Mesothelial cell of epicardium (in vitro differentiated cells): ENCODE results near the gene HGS. TPM values are rescaled to one million over a fixed set of nuclear protein-coding genes. Genes with fewer than 3 reads are reported as not detected.
A peak's percentile ranks its signal among the peaks of the same experiment; 100 is the strongest.

ENCODE experiments used
- DNase-seq, 2 experiments: peaks; one replicate each; pipeline ENCODE4 v3.0.0; 2021; ENCODE audit warnings: low spot score in 2 of 2; ENCODE audit not compliant: unreplicated experiment in 2 of 2
- H3K27ac Mint-ChIP-seq: 2 replicates; pipeline ENCODE4 v1.8.0; 2021; ENCODE audit warnings: mixed read lengths
- H3K27me3 Mint-ChIP-seq: 2 replicates; pipeline ENCODE4 v1.8.0; 2021; ENCODE audit warnings: low read depth, mixed read lengths
- H3K36me3 Mint-ChIP-seq: 2 replicates; pipeline ENCODE4 v1.8.0; 2021; ENCODE audit warnings: mixed read lengths
- H3K4me1 Mint-ChIP-seq: 2 replicates; pipeline ENCODE4 v1.8.0; 2021; ENCODE audit warnings: mixed read lengths
- H3K4me3 Mint-ChIP-seq: 2 replicates; pipeline ENCODE4 v1.8.0; 2021; ENCODE audit warnings: mild to moderate bottlenecking, moderate library complexity, mixed read lengths
- H3K9me3 Mint-ChIP-seq: 2 replicates; pipeline ENCODE4 v1.8.0; 2021; ENCODE audit warnings: mixed read lengths
- total RNA-seq: library from RNA; stranded (reverse); gene quantifications from 3 replicates; pipeline ENCODE4 v1.2.1, GENCODE V29; 2021
- TF ChIP-seq, protein P1 (sequence below): fragments of 200-600 bp; sonication (generic); IDR thresholded peaks from one replicate; pipeline ENCODE4 v1.5.0; 2021; ENCODE audit warnings: antibody characterized with exemption; ENCODE audit not compliant: unreplicated experiment

The HGS gene
- total RNA-seq, 1 donor from 2014 or later: 119 TPM

DNA sequence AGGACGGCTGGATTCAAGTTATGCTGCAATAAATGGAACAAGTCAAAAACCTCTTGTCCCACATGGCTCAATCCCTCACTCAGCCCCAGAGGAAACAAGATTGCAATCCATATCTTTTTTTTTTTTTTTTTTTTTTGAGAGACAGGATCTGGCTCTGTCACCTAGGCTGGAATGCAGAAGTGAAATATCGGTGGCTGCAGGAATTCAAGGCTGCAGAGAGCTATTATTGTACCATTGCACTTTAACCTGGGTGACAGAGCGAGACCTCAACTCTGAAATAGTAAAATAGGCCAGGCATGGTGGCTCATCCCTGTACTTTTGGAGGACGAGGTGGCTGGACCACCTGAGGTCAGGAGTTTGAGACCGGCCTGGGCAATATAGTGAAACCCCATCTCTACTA lies 24.8 kb upstream of the HGS start:
- TF ChIP-seq, protein P1, sequence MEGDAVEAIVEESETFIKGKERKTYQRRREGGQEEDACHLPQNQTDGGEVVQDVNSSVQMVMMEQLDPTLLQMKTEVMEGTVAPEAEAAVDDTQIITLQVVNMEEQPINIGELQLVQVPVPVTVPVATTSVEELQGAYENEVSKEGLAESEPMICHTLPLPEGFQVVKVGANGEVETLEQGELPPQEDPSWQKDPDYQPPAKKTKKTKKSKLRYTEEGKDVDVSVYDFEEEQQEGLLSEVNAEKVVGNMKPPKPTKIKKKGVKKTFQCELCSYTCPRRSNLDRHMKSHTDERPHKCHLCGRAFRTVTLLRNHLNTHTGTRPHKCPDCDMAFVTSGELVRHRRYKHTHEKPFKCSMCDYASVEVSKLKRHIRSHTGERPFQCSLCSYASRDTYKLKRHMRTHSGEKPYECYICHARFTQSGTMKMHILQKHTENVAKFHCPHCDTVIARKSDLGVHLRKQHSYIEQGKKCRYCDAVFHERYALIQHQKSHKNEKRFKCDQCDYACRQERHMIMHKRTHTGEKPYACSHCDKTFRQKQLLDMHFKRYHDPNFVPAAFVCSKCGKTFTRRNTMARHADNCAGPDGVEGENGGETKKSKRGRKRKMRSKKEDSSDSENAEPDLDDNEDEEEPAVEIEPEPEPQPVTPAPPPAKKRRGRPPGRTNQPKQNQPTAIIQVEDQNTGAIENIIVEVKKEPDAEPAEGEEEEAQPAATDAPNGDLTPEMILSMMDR: no peak
- H3K27me3 Mint-ChIP-seq: no peaks in the 10 kb centered on the region
- no peak for DNase-seq
- H3K4me1 Mint-ChIP-seq: peaks cover 3% of the 10 kb centered on the region
- no peak overlapping the region for H3K4me3 Mint-ChIP-seq
- H3K27ac Mint-ChIP-seq: peak overlapping the region; percentile 50
- H3K36me3 Mint-ChIP-seq: no peaks in the 10 kb centered on the region
- no peaks in the 10 kb centered on the region for H3K9me3 Mint-ChIP-seq

DNA sequence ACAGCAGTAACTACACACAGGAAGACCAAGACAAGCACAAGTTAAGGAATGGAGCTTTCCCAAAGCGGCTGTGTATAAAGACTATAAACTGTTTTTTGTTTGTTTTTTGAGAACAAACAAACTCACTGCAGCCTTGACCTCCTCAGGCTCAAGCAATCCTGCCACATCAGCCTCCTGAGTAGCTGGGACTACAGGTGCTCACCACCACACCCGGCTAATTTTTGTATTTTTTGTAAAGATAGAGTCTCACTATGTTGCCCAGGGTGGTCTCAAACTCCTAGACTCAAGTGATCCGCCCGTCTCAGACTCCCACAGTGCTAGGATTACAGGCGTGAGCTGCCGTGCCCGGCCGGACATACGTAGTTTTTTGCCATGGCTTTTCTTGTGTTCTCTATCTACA lies 23.4 kb upstream of the HGS start:
- DNase-seq: no peak
- Mint-ChIP-seq H3K4me1 (peaks cover 3% of the 10 kb centered on the region), H3K27ac (no peak overlapping the region), H3K27me3 (no peaks in the 10 kb centered on the region), H3K36me3 (no peaks in the 10 kb centered on the region), H3K4me3 (no peak overlapping the region), H3K9me3 (no peaks in the 10 kb centered on the region)
- TF ChIP-seq, protein P1: no peak

DNA sequence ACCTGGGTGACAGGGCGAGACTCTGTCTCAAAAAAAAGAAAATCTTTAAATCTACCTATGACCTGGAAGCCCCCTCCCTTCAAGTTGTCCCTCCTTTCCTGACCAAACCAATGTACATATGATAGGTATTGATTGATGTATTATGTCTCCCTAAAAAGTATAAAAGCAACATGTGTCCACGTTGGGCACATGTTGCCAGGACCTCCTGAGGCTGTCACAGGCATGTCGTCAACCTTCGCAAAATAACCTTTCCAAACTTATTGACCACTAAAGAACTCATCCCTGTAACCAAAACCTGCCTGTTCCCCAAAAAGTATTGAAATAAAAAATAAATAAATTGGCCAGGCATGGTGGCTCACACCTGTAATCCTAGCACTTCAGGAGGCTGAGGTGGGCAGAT lies 21.8 kb upstream of the HGS start:
- Mint-ChIP-seq H3K36me3 (no peaks in the 10 kb centered on the region), H3K4me1 (peaks cover 14% of the 10 kb centered on the region), H3K9me3 (no peaks in the 10 kb centered on the region), H3K27me3 (no peaks in the 10 kb centered on the region), H3K27ac (no peak overlapping the region), H3K4me3 (no peak overlapping the region)
- DNase-seq: no peak
- TF ChIP-seq, protein P1: no peak

DNA sequence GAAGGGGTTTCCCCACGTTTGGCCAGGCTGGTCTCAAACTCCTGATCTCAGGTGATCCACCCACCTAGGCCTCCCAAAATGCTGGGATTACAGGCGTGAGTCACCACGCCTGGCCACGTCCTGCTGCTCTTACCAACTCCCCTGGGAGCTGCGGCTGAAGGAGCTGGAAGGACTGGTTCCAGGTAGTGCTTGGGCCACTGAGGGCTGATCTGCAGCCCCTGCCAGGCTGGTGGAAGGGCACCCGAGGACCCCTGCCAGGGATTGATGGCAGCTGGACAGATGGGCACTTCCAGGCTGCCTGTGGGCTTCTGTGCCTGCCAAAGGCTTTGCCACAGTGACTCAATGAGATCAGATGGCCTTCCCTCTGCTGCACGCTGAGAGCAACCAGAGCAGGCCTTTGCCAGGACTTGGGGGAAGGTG lies 19.8 kb upstream of the HGS start:
- no peaks in the 10 kb centered on the region for H3K9me3 Mint-ChIP-seq
- H3K4me3 Mint-ChIP-seq: no peak overlapping the region
- peaks cover 26% of the 10 kb centered on the region for H3K4me1 Mint-ChIP-seq
- TF ChIP-seq, protein P1: no peak
- H3K36me3 Mint-ChIP-seq: peaks cover 2% of the 10 kb centered on the region
- H3K27ac Mint-ChIP-seq: no peak overlapping the region
- H3K27me3 Mint-ChIP-seq: no peaks in the 10 kb centered on the region
- no peak for DNase-seq

DNA sequence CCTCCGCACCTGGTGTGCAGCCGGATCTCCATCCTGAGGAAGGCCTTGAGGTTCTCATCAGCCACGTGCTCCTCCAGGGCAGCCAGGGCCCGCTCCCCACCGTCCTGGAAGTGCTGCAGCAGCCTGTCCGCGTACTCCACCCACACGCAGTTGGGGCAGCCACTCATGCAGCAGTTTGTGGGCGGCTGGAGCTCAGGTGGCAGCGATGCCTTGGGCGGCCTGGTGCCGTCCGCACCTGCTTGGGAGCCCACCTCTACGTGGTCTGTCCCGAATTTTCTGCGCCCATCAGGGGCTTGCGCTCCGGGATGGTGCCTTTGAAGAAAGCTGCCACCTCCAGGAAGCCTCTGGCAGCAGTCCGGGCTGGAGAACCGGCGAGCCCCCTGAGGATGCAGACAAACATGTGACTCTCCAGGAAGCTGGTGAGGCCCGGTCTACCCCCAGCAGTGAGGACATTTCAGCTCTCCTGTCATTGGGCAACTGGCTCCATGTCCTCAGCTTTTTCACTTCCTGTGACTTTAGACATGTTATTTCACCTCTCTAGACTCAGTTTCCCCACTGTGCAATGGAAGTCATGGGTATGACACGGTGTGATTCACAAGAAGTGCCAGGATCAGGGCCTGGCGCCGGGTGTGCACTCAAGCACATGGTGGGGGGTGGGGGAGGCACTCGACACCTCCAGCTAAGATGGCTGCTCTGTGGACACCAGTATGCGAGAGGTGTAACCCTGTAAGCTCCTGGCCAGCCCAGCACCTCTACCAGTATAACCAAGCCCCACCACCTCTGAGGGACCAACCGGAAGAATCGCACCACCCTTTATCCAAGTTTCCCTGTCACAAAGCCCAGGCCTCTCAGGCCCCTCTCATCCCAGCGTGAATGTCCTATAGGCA lies 18.4 kb upstream of the HGS start:
- Mint-ChIP-seq H3K9me3 (no peaks in the 10 kb centered on the region), H3K4me1 (peaks cover 22% of the 10 kb centered on the region), H3K4me3 (peak overlapping the region; percentile 91), H3K27me3 (no peaks in the 10 kb centered on the region), H3K36me3 (peaks cover 8% of the 10 kb centered on the region), H3K27ac (peak overlapping the region; percentile 98)
- TF ChIP-seq, protein P1: no peak
- no peak for DNase-seq
